Measurements from ENCODE around the gene BMPR1A. TPM values are rescaled to one million over a fixed set of nuclear protein-coding genes. Genes with fewer than 3 reads are reported as not detected.
"Not testable (repeated sequence)": the region's sequence is repeated elsewhere in the genome, so short reads cannot be mapped to it uniquely, and the experiment has no call there.

The BMPR1A gene
- total RNA-seq, 2 experiments from 2014 or later, result 2.9 to 6.8 TPM

DNA sequence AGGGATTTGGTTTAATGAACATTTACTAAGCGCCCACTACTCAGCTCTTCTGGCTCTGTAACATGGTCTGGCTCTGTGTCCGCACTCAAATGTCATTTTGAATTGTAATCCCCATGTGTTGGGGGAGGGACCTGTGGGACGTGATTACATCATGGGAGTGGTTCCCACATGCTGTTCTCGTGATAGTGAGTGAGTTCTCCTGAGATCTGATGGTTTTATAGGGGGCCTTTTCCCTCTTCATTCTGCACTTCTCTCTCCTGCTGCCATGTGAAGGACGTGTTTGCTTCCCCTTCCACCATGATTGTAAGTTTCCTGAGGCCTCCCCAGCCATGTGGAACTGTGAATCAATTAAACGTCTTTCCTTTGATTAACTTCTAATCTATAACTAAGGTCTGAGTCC lies 224.6 kb downstream of the BMPR1A start:
- H3K27ac Mint-ChIP-seq; intact Hi-C loops (cut with micrococcal nuclease); CTCF ChIA-PET: not testable (repeated sequence)

DNA sequence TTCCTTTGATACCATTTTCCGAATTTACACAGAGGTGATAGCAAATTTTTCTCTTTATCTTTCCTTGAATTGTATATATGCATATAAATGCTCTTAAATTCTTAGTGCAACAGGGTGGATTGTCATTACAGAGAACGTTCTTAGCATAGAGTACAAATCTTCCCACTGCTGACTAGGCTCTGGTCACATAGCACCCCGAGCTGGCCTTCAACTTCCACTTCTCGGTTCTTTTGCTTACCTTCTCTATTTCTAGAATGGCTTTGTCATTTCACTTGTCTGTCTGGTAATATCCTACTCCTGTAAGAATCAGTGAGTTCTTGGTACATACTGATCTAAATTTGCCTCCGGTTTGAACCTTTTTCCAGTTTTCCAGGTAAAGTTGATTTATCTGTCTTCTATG lies 225.3 kb downstream of the BMPR1A start:
- no peak overlapping the region for H3K4me3 Mint-ChIP-seq
- H3K9me3 Mint-ChIP-seq, result no peaks in the 10 kb centered on the region
- H3K36me3 Mint-ChIP-seq (ENCODE audit: low read depth), result no peaks in the 10 kb centered on the region
- CTCF ChIA-PET, result no interaction called here
- intact Hi-C loops (cut with micrococcal nuclease), result no loop called here
- H3K27me3 Mint-ChIP-seq (ENCODE audit: low read depth), result no peaks in the 10 kb centered on the region
- no peaks in the 10 kb centered on the region for H3K4me1 Mint-ChIP-seq (ENCODE audit: low read depth)
- DNase-seq, result no peak
- no peak overlapping the region for H3K27ac Mint-ChIP-seq

More for the DNA sequence above, 224.6 kb downstream of the BMPR1A start:
- H3K4me1 Mint-ChIP-seq (ENCODE audit: low read depth); H3K27me3 Mint-ChIP-seq (ENCODE audit: low read depth); H3K4me3 Mint-ChIP-seq; DNase-seq; H3K36me3 Mint-ChIP-seq (ENCODE audit: low read depth); H3K9me3 Mint-ChIP-seq: not testable (repeated sequence)

Other genes with a start within 250 kb of the BMPR1A start
- 10 to 100 TPM; 30.2 to 33.5 TPM for gene WAPL, start 234.8 kb upstream of the BMPR1A start, total RNA-seq
- not detected for gene OPN4, start 102.1 kb upstream of the BMPR1A start, total RNA-seq
- gene LDB3, start 88.1 kb upstream of the BMPR1A start, total RNA-seq, result under 1 TPM; 0.10 to 0.38 TPM
- gene MMRN2, start 201.0 kb downstream of the BMPR1A start, total RNA-seq, result not detected
- gene SNCG, start 202.0 kb downstream of the BMPR1A start, total RNA-seq, result 1 to 10 TPM in 1 of 2 experiments, under 1 TPM in 1; 0.72 to 1.2 TPM
- not detected for gene ADIRF, start 211.9 kb downstream of the BMPR1A start, total RNA-seq